HG02981 (cell line): ENCODE results near the gene PEAR1.
"Not testable (repeated sequence)": the region's sequence is repeated elsewhere in the genome, so short reads cannot be mapped to it uniquely, and the experiment has no call there.

Experiments
- ATAC-seq: cut with Tn5 transposase; IDR thresholded peaks from one replicate; pipeline ENCODE4 v1.9.1; 2021; ENCODE audit warnings: mild to moderate bottlenecking, moderate library complexity; ENCODE audit not compliant: unreplicated experiment

PEAR1 gene

DNA sequence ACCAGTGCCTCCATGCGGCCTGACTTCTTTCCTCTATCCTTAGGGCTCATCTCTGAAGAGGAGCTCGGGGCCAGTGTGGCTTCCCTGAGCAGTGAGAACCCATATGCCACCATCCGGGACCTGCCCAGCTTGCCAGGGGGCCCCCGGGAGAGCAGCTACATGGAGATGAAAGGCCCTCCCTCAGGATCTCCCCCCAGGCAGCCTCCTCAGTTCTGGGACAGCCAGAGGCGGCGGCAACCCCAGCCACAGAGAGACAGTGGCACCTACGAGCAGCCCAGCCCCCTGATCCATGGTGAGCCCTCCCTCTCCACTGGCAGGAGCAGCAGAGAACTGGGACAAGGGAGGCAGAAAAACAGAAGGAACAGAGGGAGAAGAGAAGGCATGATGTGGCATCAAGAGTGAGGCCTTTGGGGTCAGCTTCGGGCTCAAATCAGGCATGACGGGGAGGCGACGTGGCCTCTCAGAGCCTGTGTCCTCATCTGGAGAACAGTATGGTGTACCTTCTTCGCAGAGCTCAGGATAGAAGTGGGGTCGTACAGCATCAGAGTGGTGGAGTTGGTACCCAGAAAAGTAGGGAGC, 20.4 kb downstream of the PEAR1 start:
- ATAC-seq = no peak

DNA sequence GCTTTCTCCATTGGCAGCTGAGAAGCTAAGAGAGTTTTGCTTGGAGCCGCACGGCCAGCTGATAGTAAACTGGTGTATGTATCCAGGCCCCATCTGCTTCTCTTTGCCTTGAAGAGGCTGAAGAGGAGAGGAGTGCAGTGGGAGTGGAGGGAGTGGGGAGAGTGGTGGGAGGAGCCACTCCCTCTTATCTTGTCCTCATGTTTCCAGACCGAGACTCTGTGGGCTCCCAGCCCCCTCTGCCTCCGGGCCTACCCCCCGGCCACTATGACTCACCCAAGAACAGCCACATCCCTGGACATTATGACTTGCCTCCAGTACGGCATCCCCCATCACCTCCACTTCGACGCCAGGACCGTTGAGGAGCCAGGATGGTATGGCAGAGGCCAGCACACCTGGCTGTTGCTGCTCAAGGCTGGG, 20.9 kb downstream of the PEAR1 start:
- no peak for ATAC-seq

DNA sequence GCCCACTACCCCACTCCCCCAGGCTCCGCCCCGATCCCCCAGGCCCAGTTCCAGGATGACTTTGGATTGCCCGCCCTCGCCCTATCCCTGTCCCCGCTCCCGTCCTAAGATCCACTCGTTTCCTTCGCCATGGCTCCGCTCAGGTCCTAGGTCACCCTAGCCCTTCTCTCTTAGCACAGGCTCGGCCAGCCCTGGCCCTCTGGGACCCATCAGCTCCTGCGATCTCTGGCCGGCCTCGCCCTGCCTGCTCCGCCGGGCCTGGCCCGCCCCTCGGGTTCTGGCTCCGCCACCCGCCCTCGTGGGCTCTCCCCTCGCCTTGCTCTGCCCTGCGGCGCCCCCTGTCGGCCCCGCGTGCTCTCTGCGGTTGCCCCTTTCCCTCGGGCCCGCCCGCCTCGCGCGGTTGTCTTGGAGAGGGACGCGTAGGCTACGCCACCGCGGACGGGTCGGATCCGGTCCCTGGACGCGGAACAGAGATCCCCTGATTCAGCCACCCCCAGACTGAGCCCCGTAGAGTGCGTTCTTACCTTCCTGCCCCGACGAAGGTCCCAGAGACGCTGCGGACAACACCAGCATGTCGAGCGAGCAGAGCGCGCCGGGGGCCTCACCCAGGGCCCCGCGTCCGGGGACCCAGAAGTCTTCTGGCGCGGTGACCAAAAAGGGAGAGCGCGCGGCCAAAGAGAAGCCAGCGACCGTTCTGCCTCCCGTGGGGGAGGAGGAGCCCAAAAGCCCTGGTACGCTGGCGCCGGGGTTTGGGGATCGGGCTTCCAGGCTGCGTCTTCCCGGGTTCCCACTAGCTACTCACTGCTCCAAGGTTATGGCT, 26.9 kb downstream of the PEAR1 start, which contains the start of gene LRRC71:
LRRC71 (plus strand) TSS at position 400 of the 820 bp plus-strand sequence; CDS start at position 572, 172 bp downstream.
- no peak for ATAC-seq

DNA sequence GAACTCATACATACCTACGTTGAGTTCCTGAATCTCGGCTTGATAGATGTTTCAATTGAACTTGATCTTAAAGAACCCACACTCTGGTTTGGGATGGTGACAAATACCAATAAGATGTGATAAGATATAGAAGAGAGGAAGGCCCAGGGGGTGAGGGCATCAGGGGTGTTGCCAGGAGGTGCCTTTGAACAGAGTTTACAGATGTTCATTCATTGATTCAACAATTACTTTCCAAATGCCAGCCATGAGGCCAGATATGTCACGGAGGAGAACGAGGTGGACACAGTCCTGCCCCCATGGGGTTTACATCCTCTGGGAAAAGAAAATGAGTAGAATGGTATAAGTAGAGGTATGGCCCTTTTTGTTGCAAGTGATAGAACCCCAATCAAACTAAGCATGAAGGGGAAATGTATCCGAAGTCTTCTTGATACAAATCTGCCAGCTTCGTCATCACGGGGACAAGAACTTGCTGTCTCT, 27.6 kb downstream of the PEAR1 start:
- ATAC-seq = no peak

DNA sequence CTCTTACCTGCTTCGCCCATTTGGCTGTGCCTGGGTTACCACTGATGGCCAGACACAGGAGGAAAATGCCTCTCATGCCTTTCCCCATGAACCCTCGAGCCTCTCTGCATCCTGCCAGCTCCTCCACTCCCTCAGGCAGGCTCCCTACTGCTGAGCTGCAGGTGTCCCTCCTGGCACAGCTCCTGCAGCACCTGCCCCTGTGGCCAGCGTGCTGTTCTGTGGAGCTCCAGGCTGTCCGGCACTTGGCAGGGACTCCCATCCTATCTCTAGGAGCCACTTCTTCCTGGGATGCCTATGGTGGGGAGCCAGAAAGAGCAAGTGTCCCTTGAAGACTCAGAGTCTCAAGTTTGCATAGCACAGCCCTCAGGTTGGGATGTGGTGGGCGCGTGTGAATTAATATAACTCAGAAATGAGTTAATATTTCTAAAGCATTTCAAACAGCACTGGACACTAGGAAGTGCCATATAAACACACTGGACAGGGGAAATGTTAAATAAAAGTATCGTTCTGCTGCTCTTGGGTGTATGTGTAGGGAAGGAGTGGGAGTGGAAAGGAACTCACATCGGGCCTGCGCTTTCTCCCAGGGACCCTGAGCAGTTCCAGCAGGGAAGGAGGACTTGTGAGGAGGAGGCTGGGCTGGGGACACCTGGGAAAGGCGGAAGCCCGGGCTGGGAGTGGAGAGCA, 29.6 kb downstream of the PEAR1 start:
- no peak for ATAC-seq

DNA sequence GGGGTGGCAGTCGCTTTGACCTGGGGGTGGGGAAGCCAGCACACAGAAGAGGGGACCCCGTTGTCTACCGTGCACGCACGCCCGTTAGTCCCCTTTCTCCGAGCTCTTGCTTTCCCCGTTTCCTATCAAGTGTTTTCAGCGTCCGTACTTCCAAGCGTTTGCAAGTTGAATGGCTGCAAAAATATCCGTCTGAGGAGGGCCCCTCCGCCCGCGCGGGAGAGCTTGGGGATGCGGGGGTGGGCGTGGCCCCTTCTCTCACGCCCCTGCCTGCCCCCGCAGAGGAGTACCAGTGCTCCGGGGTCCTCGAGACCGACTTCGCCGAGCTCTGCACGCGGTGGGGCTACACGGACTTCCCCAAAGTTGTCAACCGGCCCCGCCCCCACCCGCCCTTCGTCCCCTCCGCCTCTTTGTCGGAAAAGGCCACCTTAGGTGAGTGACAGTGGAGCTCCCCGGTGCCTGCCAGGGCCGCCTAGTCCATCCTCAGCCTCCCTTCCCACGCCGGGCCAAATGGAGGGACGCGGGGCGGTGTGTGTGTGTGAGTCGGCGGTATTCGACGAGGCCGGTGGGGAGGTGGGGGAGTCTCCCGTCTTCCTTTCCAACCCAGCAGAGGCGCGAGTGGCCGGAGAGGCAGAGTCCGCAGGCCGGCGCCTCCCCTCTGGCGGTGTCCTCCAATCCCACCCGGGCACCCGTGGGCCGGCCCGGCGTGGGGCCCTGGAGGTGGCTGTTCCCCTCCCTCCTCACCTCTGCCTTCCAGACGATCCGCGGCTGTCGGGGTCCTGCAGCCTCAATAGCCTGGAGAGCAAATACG, 30.4 kb downstream of the PEAR1 start:
- ATAC-seq = no peak

DNA sequence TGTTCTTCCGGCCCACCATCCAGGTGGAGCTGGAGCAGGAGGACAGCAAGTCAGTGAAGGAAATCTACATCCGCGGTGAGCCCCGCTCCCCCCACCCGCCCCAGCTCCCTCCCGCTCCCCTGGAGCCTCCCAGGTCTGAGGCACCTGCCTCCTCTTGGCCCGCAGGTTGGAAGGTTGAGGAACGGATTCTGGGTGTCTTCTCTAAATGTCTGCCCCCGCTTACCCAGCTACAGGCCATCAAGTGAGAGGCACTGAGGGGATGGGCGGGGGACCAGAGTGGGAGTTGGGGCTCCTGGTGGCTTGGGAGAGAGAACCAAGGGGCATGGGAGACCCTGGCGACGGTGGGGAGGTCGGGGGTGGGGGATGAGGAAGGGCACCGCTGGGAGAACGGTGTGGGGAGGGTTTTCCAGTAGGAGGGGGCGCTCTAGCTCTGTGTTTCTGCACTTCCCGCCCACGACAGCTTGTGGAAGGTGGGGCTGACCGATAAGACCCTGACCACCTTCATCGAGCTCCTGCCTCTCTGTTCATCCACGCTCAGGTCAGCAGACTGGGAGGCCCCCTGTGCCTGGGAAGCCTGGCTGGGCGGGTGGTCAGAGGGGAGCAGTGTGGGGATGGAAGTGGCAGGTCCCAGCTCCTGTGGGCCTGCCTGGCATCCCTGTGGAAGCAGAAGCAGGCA, 31.1 kb downstream of the PEAR1 start:
- ATAC-seq = no peak

DNA sequence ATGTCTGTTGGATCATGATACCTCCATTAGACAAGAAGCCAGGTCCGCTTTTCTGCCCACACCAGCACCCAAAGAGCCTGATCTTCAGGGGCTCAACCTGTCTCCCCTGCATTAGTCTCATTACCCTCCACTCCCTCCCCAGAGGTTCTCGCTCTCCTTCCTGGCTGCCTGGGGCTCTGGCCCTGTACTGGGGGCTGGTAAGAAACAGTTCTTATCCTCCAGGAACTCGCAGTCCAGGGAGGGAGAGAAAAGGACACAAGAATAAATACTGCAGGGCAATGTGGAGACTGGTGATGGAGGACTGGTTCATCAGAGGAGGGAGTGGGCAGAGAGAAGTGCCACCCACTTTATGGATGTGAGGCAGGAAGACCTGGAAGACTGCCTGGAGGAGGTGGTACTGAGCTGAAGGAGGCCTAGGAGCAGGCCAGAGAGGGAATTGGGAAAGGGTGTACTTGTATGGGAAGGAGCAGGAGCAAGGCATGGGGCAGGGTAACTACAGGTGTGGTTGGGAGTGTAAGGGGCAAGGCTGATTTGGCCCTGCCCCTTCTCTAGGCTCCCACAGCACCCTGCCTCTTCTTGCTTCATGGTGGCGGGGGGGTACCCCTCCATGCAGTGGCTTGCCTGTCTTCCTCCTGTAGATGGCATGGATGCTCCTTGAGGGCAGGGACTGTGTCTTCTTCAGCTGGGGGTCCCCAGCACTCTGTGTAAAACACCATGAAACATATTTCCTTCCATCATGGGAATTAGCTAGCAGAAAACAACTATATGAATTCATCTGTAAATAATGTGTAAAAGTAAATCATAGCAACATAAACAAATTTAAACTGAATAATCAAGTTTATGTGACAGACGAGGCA, 31.9 kb downstream of the PEAR1 start:
- no peak for ATAC-seq

DNA sequence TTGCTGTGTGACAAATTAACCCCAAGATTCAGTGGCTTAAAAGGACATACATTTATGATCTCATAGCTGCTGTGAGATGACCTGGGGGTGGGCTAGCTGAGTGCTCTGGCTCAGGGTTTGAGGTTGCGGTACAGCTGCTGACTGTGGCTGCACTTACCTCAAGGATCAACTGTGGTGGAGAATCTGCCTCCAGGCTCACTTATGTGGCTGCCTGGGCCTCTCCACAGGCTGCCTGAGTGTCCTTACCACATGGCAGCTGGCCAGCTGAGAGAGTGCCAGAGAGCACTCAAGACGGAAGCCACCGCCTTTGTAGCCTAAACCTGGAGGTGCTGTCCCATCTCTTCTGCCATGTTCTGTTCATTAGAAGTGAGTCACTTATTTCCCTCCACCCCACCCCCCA, 32.7 kb downstream of the PEAR1 start:
- no peak for ATAC-seq

DNA sequence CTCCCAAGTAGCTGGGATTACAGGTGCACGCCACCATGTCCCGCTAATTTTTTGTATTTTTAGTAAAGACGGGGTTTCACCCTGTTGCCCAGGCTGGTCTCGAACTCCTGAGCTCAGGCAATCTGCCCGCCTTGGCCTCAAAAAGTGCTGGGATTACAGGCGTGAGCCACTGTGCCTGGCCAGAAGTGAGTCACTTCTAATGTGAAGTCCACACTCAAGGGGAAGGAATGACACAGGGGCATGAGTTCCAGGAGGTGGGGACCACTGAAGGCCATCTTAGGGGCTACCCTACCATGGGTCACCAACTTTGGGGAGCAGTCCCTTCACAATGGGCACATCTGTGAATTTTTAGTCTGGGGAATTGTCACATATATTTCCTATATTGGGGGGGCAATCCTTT, 33.2 kb downstream of the PEAR1 start:
- ATAC-seq = not testable (repeated sequence)

DNA sequence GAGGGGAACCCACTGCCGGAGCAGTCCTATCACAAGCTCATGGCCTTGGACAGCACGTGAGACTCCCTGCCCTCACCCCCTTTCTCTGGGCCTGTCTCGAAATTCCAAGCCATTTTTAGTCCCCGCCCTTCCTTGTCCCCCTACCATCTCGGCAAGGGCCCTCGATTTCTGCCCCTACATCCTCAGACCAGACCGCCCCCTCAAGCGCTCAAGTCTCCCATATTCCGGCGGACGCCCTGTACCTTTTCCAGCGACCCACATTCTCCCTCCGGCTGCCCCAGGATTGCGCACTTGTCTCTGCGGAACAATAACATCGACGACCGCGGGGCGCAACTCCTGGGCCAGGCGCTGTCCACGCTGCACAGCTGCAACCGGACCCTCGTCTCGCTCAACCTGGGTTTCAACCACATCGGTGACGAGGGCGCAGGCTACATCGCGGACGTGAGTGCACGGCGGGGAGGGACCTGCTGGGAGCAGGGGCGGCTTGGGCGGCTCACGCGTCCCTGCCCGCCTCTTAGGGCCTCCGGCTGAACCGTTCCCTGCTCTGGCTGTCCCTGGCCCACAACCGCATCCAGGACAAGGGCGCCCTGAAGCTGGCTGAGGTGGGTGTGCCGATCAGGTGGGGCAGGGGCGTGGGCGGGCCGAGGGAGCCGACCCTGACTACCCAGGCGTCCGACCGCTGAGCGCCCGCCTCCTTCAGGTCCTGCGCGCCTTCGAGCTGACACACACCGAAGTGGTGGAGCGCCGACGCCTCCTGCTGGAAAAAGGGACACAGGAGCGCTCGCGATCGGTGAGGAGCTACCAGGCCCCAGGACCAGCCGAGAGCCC, 33.9 kb downstream of the PEAR1 start:
- no peak for ATAC-seq

DNA sequence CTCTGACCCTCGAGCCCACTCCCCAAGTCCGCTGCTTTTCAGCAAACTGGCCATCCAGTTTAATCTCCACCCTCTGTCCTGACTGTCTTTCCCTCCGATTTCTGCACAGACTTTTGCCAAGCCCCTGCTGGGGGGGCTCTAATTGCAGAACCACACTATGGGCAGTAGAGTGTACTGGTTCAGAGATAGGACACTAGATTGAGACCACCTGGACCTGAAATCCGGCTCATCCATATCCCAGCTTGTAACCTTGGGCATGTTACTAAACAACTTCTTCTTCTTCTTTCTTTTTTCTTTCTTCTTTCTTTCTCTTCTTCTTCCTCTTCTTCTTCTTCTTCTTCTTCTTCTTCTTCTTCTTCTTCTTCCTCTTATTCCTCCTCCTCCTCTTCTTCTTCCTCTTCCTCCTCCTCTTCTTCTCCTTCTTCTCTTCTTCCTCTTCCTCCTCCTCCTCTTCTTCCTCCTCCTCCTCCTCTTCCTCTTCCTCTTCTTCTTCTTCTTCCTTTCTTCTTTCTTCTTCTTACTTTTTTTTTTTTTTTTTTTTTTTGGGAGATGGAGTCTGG, 34.6 kb downstream of the PEAR1 start:
- ATAC-seq = no peak

DNA sequence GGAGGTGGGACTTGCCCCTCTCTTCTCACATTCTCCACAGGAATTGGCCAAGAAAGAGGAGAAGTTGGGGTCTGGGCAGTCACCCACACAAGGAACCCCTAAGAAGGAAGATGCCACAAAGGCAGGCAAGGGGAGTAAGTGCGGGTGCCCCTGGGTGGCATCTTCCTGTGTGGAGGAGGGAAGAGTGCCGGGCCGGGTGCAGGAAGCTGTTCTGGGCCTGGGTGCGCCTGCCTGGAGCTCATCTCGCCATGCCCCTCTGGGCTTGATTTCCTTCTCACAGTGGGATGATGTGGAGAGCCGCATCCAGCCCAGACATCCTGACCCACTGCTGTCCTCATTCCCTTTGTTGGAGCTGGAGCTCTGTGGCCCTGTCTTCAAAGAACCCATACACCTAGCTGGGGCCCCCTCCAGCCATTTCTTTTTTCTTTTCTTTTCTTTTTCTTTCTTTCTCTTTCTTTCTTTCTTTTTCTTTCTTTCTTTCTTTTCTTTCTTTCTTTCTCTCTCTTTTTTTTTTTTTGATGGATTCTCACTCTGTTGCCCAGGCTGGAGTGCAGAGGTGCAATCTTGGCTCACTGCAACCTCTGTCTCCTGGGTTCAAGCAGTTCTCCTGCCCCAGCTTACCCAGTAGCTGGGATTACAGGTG, 36.2 kb downstream of the PEAR1 start:
- ATAC-seq = no peak

DNA sequence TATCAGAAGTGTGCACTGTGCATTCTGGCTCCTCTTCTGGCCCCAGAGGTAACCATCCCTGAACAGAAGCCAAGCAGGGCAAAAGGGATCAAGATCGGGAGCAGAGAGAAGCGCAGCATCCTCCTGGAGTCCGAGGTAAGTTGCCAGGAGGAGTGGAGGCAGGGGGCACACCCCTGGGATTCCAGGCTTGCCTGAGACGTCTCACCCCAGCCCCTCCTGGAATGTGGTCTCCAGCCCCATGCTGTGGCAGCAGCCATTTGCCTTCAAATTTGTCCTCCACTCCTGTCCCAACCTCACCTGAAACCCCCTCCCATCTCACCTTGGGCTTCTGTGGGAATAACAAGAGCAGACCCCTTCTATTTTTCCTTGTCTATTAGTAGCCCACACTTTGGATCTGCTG, 37.0 kb downstream of the PEAR1 start:
- ATAC-seq = no peak

DNA sequence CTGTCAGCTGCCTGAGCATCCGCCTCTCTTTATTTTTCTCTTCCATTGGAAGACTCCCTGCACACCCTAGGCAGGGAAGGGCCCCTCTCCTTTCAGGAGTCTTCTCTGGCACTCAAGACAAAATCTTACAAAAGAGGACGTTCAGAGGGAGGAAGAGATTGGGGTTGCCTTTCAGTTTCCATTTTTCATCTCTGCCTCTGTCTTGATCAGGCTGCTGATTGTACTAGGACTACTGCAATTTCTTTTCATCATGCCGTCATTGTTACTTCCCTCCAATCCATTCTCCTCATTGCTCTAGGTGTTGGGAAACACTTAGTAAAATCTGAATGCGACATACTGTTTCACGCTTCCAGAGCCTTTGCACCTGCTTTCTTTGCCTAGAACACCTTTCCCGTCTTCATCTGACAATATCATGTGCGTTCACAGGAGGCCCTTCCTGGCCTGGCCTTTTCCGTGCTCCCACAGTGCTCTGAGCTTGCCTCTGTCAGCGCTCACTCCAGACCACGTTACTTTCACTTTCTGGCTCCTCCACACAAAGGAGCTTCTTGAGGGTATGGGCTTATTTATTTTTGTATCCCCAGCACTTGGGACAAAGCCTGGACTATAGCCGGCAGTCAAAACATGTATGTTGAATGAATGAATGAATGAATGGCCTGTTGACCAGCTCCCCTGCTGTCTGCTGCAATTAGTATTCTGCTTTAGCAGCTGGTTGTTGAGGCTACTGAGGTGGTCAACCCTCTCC, 37.9 kb downstream of the PEAR1 start:
- no peak for ATAC-seq

DNA sequence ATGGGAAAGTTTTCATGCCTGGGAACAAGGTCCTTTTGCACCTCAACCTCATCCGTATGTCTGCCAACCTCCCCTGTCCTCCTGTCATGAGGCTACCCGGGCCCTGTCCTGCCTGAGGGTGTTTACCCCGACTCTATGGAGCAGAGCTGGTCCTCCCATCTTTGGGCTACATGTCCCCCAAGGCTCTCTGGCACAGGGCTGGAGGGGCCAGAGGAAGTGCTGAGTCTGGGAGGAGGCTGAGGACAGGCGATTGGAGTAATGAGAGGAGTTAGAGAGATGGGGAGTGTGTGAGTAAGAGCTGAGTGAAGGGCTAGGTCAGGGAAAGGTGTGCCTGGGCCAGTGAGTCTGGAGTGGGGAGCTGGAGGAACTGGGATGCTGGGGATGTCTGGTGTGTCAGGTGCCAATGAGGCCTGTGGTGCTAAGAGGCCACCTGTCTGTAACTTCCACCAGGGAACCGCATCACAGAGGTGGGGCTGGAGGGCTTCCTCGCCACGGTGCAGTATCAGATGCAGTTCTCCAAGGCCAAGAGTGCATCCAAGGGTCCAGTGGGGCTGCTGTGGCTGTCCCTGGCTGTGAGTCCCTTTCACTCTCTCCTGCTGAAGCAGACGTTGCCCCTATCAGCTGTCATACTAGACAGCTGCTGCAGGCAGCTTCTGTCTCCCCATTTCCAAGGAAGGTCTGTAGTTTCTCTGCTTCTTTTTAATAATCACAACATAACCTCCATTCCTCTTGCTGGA, 38.6 kb downstream of the PEAR1 start:
- no peak for ATAC-seq
